Measurements from ENCODE around the gene CORT.

Gene CORT

DNA sequence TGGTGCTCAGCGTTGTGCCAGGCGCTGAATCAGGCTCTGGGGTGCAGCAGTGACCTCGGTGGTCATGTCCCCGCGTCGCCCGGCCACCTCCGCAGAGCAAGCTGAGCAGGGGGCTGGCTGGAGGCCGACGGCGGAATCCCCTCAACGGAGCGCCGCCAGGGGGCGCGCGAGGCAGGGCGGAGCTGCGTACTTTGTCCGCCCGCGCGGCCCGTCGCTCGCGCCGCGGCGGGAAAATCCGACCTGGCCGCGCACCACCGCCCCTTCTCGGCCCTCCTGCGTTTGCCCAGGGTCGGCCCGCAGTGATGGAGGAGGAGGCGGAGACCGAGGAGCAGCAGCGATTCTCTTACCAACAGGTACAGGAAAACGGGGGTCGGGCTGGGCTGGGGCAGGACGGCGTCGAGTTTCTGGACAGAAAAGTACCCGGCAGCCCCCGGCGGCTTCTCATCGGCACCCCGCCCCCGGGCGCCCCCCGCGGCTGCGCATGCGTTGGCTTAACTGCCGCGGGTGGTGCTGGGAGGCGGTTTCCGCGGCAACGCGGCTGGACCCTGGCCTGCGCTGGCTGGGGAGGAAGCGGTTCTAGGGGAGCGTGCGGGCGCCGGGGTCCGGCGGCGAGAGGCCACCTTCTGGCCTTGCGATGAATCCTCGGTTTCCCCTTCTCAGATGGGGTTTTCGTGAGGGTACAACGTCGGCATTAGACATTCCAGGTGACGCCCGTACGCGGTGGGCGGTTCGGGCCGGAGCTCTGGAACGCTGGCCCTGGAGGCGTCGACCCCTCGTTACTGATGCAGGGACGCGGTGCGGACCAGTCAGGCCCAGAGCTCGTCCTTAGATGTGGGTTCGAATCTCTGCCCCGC, 19.4 kb upstream of the CORT start, which contains the start of gene CENPS:
CENPS (plus strand) TSS at position 218 of the 854 bp plus-strand sequence; CDS start at position 303, 85 bp downstream.
- peak; percentile 92 to 95 for DNase-seq
- TF ChIP-seq GATA1 (IDR thresholded peaks at IDR 0.05; ENCODE audit: low read depth, low read length) (no peak), POLR2A (IDR thresholded peaks at IDR 0.05; ENCODE audit: low read length) (peak; percentile 73)

GRCh38 chr1:10431070-10431730, 18.6 kb upstream of the CORT start:
- DNase-seq = peak in 1 of 2 experiments; percentile 68
- TF ChIP-seq POLR2A (IDR thresholded peaks at IDR 0.05; ENCODE audit: low read length) = no peak
- no peak for TF ChIP-seq GATA1 (IDR thresholded peaks at IDR 0.05; ENCODE audit: low read depth, low read length)

- TF ChIP-seq POLR2A (IDR thresholded peaks at IDR 0.05; ENCODE audit: low read length) (no peak), GATA1 (IDR thresholded peaks at IDR 0.05; ENCODE audit: low read depth, low read length) (no peak)
- no peak for DNase-seq
These were observed 16.7 kb upstream of the CORT start for GRCh38 chr1:10432910-10433700.

DNA sequence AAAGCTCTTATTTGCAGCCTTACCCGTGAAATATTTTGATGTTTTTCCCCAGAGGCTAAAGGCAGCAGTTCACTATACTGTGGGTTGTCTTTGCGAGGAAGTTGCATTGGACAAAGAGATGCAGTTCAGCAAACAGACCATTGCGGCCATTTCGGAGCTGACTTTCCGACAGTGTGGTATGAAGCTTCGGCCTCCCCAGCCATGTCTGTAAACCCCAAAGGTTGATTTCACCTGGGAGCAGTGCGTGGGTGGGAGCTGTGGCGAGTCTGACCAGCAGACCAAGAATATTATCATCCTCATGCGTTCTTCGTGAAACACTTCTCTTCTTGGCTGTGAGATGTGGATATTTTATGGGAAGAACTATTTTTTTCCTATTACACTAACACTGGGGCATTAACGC, 16.0 kb upstream of the CORT start:
- no peak for DNase-seq
- no peak for TF ChIP-seq GATA1 (IDR thresholded peaks at IDR 0.05; ENCODE audit: low read depth, low read length)

- DNase-seq = no peak
- TF ChIP-seq POLR2A (IDR thresholded peaks at IDR 0.05; ENCODE audit: low read length) (no peak), GATA1 (IDR thresholded peaks at IDR 0.05; ENCODE audit: low read depth, low read length) (no peak)
These were observed 15.2 kb upstream of the CORT start for GRCh38 chr1:10434590-10434989.

DNA sequence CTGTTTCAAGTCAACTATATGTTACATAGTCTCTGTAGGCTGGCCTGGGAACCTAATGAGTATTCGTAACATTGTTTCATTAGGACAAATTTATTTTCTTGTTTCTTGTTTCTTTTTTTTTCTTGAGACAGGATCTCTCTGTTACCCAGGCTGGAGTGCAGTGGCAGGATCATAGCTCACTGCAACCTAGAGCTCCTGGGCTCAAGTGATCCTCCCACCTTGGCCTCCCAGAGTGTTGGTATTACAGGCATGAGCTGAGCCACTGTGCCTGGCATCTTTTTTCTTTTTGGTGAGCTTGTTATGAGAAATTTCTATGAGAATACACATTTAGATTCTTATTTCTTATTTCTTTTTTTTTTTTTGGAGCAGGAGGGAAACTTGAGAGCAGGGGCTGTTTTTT, 12.8 kb upstream of the CORT start:
- TF ChIP-seq GATA1 (IDR thresholded peaks at IDR 0.05; ENCODE audit: low read depth, low read length) = no peak
- no peak for TF ChIP-seq POLR2A (IDR thresholded peaks at IDR 0.05; ENCODE audit: low read length)

GRCh38 chr1:10438677-10439163, 11.1 kb upstream of the CORT start:
- TF ChIP-seq POLR2A (IDR thresholded peaks at IDR 0.05; ENCODE audit: low read length) = no peak
- TF ChIP-seq GATA1 (IDR thresholded peaks at IDR 0.05; ENCODE audit: low read depth, low read length) = no peak
- DNase-seq = no peak

More for the DNA sequence above, 12.8 kb upstream of the CORT start:
- DNase-seq = no peak

DNA sequence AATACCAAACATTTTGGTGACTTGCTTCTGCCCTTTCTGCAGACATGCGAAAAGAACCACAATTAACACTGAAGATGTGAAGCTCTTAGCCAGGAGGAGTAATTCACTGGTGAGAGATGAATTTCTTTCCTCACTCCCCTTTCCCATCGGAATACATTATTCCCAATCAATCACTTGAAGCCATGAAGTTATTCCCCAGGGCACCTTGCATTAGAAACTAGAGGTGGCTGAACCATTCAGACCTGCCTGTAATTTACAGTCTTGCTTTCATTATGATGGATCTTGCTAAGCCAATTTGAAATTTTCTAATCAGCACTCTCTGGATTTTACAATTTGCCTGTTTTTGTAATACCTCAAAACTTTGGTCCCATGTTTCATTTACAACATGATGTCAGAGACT, 9.5 kb upstream of the CORT start:
- TF ChIP-seq POLR2A (IDR thresholded peaks at IDR 0.05; ENCODE audit: low read length) (no peak), GATA1 (IDR thresholded peaks at IDR 0.05; ENCODE audit: low read depth, low read length) (no peak)
- DNase-seq = no peak

- no peak for TF ChIP-seq POLR2A (IDR thresholded peaks at IDR 0.05; ENCODE audit: low read length)
- TF ChIP-seq GATA1 (IDR thresholded peaks at IDR 0.05; ENCODE audit: low read depth, low read length) = no peak
- DNase-seq = no peak
These were observed 9.0 kb upstream of the CORT start for GRCh38 chr1:10440794-10441193.

- TF ChIP-seq GATA1 (IDR thresholded peaks at IDR 0.05; ENCODE audit: low read depth, low read length) (no peak), POLR2A (IDR thresholded peaks at IDR 0.05; ENCODE audit: low read length) (no peak)
- DNase-seq = no peak
These were observed 5.6 kb upstream of the CORT start for GRCh38 chr1:10444248-10444647.

- DNase-seq = no peak
- TF ChIP-seq GATA1 (IDR thresholded peaks at IDR 0.05; ENCODE audit: low read depth, low read length) (no peak), POLR2A (IDR thresholded peaks at IDR 0.05; ENCODE audit: low read length) (no peak)
These were observed 4.9 kb upstream of the CORT start for GRCh38 chr1:10444795-10445397.

DNA sequence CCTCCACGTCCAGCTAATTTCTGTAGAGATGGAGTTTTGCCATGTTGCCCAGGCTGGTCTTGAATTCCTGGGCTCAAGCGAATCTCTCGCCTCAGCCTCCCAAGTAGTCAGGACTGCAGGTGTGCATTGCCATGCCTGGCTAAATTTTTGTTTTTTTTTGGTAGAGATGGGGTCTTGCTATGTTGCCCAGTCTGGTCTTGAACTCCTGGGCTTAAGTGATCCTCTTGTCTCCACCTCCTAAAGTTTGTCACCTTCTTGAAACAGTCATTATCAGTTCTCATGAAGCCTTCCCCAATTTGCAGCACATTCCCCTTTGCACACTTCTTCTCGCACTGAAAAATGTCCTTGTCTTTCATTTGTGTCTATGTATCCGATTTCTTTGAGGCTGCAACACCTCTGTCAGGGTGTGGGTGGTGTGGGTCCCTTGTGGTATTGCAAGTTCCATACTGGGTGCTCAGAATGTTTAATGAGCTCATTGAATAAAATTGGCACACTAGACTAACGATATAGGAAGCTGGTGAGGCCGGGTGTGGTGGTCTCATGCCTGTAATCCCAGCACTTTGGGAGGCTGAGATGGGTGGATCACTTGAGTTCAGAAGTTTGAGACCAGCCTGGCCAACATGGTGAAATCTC, 2.9 kb upstream of the CORT start:
- TF ChIP-seq GATA1 (IDR thresholded peaks at IDR 0.05; ENCODE audit: low read depth, low read length) (no peak), POLR2A (IDR thresholded peaks at IDR 0.05; ENCODE audit: low read length) (no peak)
- no peak for DNase-seq

Data from erythroblast (primary cell).